ENCODE results near the gene RNH1.

Gene RNH1

GRCh38 chr11:499201-500076, 7.6 kb downstream of the RNH1 start:
- DNase-seq (ENCODE audit: low read depth) = no peak

- DNase-seq (ENCODE audit: low read depth) = no peak
These were observed 8.5 kb downstream of the RNH1 start for GRCh38 chr11:498297-499181.

GRCh38 chr11:497565-498296, 9.3 kb downstream of the RNH1 start:
- no peak for DNase-seq (ENCODE audit: low read depth)

DNA sequence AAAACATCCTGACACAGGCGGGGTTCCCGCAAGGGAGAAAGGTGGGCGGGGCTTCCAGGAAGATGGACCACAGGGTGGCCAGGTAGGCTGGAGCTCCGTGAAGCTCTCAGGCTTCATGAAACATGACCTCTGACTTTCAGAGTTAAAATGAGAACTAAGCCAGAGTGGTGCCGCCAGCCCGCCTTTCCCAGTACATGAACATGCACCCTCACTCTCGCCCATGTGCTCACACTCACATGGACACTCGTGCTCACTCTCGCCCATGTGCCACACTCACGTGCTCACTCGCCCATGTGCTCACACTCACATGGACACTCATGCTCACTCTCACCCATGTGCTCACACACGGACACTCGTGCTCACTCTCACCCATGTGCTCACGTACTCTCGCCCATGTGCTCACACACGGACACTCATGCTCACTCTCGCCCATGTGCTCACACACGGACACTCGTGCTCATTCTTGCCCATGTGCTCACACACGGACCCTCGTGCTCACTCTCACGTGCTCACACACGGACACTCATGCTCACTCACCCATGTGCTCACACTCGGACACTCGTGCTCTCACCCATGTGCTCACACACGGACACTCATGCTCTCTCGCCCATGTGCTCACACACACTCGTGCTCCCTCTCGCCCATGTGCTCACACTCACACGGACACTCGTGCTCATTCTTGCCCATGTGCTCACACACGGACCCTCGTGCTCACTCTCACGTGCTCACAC, 10.0 kb downstream of the RNH1 start:
- no peak for DNase-seq (ENCODE audit: low read depth)

GRCh38 chr11:495537-495931, 11.5 kb downstream of the RNH1 start:
- DNase-seq (ENCODE audit: low read depth) = no peak

DNA sequence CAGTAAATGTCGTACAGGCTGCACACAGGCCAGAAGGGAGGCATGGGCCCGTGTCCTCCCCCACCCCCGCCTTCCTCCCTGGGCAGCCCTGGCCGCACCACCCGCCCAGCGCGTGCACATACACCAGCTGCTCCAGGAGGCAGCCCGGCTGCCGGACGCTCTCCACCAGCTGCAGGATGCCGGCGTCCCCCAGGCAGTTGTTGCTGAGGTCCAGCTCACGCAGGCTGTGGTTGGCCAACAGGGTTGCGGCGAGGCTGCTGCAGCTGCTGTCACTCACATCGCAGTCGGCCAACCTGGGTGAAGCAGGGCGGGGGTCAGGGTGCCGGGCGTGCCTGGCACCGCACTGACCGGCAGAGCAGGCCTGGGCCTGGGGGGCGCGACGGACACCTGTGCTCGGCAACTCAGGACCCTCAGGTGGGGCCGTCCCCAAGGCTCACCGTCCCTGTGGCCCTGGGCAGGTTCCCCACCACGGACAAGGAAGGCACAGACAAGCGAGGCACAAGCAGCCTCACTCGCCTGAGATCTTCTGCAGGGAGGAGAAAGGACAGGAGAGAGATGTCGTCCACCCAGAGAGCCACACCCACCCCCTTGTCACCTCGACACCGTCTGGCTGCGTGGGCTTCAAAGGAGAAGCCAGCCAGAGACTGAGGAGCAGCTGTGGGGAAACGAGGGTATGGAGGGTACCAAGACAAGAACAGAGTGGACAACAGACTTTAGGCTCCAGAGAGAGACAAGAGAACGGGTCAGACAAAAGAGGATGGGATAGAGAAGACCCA, 12.1 kb downstream of the RNH1 start:
- no peak for DNase-seq (ENCODE audit: low read depth)

- no peak for DNase-seq (ENCODE audit: low read depth)
These were observed 14.4 kb downstream of the RNH1 start for GRCh38 chr11:492427-493226.

DNA sequence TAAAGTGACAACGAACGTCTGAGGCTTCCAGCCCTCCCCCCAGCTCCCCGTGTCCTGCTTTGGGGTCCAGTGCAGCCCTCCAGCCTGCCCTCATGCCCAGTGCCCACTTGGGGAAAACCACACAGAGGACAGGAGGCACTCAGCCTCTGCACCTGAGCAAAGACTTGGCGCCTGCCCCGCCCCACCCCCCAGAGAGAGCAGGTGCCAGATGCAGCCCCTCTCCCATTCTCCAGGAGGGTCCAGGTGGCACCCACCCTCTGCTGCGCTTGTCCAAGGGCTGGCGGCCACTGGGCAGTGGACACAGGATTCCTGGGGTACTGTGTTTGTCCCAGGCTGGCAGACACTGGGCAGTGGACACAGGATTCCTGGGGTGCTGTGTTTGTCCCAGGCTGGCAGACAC, 15.7 kb downstream of the RNH1 start:
- DNase-seq (ENCODE audit: low read depth) = no peak

- DNase-seq (ENCODE audit: low read depth) = no peak
These were observed 16.1 kb downstream of the RNH1 start for GRCh38 chr11:490930-491260.

GRCh38 chr11:490186-490929, 16.7 kb downstream of the RNH1 start:
- no peak for DNase-seq (ENCODE audit: low read depth)

DNA sequence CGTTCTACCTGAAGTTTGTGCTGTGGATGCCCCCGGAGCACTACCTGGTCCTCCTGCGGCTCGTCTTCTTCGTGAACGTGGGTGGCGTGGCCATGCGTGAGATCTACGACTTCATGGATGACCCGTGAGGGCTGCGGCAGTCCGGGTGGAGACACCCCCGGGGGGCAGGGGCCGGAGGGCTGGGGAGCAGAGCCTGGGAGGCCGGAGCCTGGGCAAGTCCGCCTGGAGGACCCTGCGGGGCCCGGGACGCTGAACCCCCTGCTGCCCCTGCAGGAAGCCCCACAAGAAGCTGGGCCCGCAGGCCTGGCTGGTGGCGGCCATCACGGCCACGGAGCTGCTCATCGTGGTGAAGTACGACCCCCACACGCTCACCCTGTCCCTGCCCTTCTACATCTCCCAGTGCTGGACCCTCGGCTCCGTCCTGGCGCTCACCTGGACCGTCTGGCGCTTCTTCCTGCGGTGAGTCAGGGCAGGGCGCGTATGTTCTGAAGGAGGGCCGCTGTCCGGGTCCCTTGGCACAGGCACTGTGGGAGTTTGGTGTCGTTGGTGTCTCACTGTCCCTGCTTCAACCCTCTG, 17.3 kb downstream of the RNH1 start:
- DNase-seq (ENCODE audit: low read depth) = no peak

DNA sequence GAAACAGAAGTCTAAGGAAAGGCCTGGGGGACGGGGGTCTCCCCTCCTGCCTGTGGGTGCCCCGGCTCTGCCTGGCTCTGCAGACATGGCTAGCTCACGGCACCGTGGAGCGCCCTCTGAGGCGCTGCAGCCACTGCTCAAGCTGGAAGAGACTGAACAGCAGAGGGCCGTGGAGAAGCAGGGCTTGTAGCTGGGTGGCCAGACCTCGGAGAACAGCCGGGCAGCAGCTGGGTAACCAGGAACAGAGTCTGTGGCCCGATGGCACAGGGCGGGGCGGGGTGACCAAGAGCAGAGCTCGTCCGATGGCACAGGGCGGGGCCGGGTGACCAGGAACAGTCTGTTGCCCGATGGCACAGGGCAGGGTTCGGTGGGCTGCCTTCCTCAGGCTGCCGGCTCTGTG, 18.1 kb downstream of the RNH1 start:
- no peak for DNase-seq (ENCODE audit: low read depth)

DNA sequence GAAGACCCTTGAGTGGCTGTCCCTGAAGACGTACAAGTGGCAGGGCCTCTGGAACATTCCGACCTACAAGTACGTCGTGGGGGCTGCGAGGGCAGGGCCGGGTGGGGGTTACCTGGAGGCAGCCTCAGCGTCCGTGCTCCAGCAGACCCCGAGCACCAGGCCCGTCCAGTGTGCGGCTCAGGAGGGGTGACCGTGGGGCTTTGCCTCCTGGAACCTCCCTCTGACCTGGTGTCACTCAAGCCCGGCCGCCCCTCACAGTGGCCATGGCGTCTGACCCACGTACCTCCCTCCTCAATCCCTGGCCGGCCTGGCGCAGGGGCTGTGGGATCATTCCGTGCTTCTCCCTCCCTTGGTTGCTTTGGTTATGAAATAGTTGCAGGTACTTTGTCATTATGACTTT, 18.5 kb downstream of the RNH1 start:
- DNase-seq (ENCODE audit: low read depth) = no peak

DNA sequence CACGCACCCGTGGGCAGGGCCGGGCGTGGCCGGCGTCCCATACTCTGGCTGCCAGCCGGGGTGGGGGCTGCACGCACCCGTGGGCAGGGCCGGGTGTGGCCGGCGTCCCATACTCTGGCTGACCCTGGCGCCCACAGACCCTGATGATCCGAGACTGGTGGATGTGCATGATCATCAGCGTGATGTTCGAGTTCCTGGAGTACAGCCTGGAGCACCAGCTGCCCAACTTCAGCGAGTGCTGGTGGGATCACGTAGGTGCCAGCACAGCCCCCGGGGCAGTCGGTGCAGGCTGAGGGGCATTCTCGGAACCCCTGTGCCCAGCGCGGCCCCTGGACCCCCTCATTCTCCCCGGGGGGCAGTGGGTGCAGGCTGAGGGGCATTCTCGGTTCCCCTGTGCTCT, 19.0 kb downstream of the RNH1 start:
- no peak for DNase-seq (ENCODE audit: low read depth)

GRCh38 chr11:487571-488021, 19.4 kb downstream of the RNH1 start:
- no peak for DNase-seq (ENCODE audit: low read depth)

DNA sequence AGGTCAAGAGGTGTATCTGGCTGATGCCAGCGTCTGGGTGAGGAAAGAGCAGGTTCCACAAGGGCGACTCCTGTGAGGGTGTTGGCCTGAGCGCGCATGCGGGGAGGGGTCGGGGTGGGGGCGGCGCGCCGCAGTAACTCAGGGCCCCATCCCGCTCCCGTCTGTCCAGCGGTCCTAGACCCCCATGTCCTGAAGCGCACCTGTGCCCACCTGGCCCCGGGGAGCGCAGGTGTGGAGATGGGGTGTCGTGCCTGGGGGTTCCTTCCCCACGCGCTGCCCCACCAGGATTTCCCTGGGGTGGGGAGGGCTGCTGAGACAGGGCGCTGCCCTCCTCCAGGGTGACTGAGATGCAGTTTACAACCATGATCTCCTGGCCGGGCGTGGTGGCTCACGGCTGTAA, 20.9 kb downstream of the RNH1 start:
- DNase-seq (ENCODE audit: low read depth) = no peak

DNA sequence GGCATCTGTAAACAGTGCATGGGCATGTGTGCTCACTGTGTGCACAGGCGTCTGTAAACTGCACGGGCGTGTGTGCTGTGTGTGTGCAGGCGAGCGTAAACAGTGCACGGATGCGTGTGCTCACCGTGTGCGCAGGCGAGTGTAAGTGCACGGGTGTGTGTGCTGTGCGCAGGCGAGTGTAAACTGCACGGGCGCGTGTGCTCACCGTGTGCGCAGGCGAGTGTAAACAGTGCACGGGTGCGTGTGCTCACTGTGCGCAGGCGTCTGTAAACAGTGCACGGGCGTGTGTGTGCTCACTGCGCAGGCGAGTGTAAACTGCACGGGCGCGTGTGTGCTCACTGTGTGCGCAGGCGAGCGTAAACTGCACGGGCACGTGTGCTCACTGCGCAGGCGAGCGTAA, 22.4 kb downstream of the RNH1 start:
- no peak for DNase-seq (ENCODE audit: low read depth)

DNA sequence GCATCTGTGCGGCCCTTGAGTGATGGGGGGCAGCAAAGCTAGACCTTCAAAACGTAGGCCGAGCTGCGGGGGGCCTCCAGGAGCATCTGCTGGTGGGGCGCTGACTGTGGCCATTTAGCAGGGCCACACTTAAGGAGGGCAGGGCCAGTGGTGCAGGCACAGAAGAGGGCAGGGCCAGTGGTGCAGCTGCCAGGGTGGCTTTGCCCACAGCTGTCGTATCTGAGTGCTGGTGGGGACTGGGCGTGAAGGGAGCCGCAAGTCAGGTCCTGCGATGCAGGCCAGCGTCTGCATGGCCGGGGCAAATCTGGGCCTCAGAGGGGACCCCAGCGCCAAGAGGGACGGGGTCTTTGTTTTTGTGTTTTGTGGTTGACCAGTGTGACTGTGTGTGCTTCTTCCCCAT, 27.7 kb downstream of the RNH1 start:
- DNase-seq (ENCODE audit: low read depth) = no peak

- no peak for DNase-seq (ENCODE audit: low read depth)
These were observed 29.9 kb downstream of the RNH1 start for GRCh38 chr11:477052-477715.
